Measurements from ENCODE around the gene PIGW.

PIGW gene

DNA sequence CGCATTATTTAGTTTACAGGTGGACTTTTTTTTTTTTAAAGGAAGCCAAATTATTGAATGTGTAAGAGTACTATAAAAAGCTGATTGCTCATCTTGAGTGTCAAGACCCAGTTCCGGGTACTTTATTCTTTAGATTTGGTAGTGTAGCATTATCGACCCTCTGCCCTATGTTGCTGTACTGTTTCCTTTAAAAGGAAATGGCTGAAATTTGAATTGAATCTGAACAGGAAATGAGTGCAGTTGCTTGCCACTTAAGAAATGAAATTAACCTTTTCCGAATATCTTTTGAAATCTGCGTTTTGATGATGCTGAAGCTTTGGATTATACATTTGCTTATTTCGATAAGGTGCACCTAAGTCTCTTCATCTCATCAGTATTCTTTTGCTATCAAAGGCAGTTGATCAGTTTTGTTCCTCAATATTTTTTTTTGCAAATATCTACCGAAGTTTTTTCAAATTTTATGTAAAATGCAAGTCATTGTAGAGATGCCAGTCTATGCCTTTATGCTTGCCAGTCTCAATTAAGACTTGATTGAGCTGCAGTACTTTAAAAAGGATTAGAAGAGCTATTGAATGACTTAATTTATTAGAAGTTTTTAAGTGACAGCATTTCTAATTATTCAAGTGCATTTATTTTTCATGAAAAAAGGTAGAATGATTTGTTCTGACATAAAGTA lies 11.8 kb downstream of the PIGW start:
- no peak for DNase-seq (ENCODE audit: low read depth)

DNA sequence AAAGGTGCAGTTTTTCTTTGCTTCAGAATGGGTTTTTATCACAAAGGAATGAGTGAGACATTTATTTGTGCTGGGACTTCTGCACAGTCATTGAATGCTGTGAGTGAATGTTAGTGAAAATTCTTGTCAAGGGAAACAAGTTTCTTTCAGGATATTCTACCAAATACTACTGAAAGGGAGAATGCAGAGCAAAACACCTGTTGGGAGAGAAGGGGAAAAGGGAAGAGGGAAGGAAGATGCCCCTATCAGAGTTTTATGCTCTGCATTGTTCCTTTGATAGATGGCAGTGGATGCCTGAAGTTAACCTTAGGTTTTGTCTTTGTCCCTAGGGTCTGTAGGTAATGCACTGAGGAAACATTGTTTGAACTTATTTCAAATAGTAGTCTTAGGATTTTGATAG lies 13.0 kb downstream of the PIGW start:
- no peak for DNase-seq (ENCODE audit: low read depth)

DNA sequence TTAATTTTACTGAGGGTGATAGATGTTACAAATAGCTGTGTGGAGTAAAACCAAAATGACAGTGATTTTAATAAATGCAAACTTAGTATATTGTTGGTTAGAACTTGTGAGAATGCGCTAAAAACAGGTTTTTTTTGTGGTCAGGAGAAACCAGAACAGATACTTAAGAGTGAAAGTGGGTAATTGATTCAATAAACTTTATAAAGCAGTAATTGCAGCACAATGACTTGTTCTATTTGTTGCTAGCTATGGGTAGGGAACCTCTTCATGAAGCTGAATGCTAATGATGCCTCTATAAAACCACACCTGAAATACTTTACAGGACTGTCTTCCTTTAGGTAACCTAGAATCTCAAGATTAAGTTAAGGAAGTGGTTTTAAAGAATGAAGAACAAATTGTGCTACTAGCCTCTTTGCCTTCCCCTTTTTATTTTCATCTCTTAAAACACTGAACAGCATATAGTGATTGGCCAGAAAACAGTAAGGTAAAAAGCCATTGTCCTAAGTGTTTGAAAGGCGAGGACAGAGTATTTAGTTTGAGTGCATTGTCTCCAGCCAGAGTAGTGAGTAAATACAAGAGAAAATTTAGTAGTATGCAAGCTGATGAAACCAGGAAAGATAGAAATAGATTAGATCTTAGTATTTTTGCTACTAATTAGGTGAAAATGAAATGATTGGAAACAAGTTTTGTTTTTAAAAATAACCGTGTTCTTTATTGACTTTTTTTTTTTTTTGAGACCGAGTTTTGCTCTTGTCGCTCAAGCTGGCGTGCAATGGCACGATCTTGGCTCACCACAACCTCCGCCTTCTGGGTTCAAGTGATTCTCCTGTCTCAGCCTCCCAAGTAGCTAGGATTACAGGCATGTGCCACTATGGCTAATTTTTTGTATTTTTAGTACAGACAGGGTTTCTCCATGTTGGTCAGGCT lies 16.0 kb downstream of the PIGW start:
- no peak for DNase-seq (ENCODE audit: low read depth)

DNA sequence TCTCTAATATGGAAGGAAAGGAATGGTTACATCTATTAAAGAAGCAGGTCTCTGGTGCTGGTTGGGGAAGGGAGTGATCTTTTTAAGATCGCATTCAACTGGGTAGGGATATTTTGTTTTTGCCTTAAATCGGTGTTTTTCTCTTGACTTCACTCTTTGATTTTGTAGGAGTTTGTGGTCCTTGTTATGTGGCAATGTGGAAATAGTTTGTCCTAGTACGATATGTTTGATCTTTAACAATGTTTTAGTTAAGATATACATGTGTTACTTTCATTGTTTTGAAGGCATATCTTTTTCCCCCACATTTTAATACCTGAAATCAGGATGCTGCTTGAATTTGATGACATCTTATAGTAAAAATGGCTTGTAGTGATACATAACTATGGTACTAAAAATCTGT lies 18.7 kb downstream of the PIGW start:
- no peak for DNase-seq (ENCODE audit: low read depth)

DNA sequence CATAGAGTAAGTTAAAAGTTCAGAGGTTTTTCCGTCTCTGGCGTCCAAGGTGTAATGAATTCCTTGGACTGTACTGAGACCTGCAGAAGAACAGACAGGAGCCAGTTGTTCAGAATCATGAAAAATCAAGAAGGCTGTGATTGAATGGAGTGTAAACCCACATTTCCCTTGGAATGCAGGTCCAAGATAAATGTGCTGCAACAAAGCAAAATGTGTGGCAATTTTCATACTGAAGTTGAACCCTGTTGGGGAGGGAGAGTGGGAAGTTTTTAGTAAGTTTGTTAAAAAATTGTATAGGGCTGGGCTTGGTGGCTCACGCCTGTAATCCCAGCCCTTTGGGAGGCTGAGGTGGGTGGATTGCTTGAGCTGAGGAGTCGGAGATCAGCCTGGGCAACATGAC lies 31.3 kb downstream of the PIGW start:
- DNase-seq (ENCODE audit: low read depth) = no peak

DNA sequence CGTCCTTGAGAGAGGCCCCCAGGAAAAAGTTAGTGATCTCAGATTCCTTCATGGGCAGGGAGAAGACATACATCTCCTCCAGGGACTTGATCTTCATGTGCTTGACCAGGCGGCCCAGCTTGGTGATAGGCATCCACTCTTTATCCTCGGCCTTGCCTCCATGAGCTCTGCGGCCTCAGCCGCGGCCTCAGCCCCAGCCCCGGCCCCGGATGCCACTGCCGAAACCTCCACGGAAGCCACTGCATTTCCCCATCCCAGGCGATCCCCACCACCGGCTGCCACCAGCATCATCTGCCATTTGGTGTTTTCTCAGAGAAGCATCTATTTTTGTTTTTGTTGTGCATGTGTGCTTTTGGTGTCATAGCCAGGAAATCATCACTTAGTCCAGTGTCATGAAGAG lies 40.2 kb downstream of the PIGW start:
- no peak for DNase-seq (ENCODE audit: low read depth)

DNA sequence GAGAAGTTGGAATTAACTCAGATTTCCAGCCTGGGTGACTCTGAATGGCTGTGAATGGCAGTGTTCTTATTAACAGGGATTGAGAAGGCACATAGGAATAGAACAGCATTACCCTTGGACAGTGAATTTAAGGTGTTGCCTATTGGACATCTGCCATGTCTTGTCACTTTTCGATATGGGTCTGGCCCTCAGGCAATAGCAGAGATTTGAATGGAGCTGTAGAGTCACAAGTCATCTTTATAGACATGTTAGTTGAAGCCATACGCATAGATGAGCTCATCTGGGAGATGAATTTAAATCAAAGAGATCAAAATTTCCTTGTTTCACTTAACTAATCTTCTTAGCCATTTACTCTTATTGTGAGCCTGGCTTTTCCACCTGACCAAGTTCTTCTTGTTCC lies 42.0 kb downstream of the PIGW start:
- DNase-seq (ENCODE audit: low read depth) = no peak

DNA sequence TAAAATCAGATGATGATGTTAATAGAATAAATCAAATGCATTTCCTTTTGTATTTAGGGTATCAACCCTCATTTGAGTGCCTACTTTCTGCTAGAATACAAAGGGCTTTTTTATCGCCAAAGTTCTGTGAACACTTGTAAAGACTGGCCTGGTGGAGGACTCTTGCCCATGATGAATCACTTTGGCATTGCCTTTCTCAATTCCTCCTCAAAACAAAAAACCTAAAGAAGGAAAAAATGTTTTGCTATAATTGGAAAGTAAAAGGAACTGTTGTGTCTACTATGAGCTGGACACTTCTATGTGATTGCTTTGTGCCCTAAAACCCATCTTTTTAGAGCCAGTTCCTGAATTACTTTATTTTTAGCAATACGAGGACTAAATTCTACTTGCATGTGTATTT lies 43.9 kb downstream of the PIGW start:
- DNase-seq (ENCODE audit: low read depth) = no peak

DNA sequence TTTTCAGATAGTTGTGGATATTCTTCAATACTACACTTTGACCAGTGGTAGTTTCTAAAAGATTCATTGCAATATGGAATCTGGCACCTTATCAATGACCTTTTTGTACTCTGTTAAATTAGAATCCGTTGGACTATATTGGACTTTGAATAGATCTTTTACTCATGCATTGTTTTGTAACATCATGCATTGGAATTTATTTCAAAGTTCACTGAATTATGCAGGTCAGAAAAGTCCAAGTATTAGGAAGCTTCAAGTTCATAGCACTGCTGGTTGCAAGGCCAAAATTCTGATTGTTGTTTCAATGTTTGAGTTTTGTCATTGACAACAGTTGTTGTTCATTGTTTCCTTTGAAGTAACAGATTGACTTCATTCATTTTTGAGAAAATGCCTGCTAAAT lies 49.0 kb downstream of the PIGW start:
- DNase-seq (ENCODE audit: low read depth) = no peak

DNA sequence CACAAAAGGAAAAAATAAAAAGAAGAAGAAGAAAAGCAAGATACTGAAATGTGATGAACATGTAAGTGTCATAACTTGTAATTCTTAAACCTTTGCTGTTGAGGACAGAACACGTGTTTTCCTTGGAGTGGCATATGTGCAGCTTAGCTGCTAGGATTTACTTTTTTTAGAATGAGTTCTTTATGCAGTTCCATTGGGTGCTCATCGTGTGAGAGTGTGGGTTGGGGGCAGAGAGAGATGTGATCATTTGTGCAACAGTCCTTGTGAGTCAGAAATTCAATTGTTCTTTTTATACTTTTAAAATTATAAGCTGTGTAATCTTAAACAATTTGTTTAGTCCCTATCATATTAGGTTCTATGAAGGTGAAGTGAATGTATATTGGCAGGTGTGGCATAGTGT lies 51.4 kb downstream of the PIGW start:
- no peak for DNase-seq (ENCODE audit: low read depth)
